Measurements from ENCODE around the gene IL22RA2. TPM values are rescaled to one million over a fixed set of nuclear protein-coding genes. Genes with fewer than 3 reads are reported as not detected.

Gene IL22RA2
- total and polyA plus RNA-seq, 2 experiments from 2014 or later = not detected

DNA sequence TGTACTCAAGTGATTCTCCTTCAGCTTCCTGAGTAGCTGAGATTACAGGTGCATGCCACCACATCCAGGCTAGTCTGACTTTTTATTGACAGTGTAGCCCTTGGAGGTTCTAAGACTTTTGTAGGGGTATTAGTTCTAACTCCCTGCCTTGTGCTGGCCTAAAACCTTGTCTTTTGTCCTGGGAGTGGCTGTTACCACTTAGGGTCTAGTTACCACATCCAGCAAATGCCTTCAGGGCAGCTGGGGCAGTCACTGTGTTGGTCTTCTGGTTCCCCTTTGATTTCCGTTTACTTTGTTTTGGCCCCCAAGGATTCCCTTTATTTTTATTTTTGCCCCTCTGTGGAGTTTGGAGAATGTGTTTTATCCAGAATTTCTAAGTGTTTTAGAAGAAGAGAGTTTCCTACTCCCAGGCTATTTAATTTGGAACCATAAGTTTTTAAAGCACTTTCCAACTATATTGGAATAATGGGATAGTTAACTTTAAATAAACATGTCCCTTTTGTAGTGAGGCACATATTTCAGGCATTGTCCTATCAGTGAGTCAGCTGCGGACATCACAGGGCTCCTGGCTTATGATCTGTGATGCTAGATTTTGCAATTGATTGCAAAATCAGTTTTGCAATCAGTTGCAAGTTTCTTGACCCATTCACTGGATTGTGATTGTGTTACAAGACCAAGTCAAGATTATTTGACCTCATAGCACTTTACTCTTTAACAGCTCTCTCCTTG, 25.0 kb downstream of the IL22RA2 start:
- Histone ChIP-seq H3K36me3 (no peaks in the 10 kb centered on the region), H3K27ac (no peak overlapping the region), H3K9me3 (ENCODE audit: low read depth) (no peaks in the 10 kb centered on the region), H3K4me1 (ENCODE audit: low read depth) (no peaks in the 10 kb centered on the region), H3K4me3 (no peak overlapping the region), H3K27me3 (no peaks in the 10 kb centered on the region)
- peak in 1 of 2 donors; percentile 57 for DNase-seq (ENCODE audit: low read depth in 1 of 2, low spot score in 1 of 2)
- TF ChIP-seq, protein P1, sequence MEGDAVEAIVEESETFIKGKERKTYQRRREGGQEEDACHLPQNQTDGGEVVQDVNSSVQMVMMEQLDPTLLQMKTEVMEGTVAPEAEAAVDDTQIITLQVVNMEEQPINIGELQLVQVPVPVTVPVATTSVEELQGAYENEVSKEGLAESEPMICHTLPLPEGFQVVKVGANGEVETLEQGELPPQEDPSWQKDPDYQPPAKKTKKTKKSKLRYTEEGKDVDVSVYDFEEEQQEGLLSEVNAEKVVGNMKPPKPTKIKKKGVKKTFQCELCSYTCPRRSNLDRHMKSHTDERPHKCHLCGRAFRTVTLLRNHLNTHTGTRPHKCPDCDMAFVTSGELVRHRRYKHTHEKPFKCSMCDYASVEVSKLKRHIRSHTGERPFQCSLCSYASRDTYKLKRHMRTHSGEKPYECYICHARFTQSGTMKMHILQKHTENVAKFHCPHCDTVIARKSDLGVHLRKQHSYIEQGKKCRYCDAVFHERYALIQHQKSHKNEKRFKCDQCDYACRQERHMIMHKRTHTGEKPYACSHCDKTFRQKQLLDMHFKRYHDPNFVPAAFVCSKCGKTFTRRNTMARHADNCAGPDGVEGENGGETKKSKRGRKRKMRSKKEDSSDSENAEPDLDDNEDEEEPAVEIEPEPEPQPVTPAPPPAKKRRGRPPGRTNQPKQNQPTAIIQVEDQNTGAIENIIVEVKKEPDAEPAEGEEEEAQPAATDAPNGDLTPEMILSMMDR (IDR thresholded peaks at IDR 0.05; ENCODE audit: low read depth, low read length) = no peak

- Histone ChIP-seq H3K27ac (no peak overlapping the region), H3K27me3 (no peaks in the 10 kb centered on the region), H3K4me1 (ENCODE audit: low read depth) (no peaks in the 10 kb centered on the region), H3K4me3 (no peak overlapping the region), H3K9me3 (ENCODE audit: low read depth) (no peaks in the 10 kb centered on the region), H3K36me3 (no peaks in the 10 kb centered on the region)
- DNase-seq (ENCODE audit: low read depth in 1 of 2, low spot score in 1 of 2) = no peak
- TF ChIP-seq, protein P1 (IDR thresholded peaks at IDR 0.05; ENCODE audit: low read depth, low read length) = no peak
Observed at GRCh38 chr6:137147195-137147594, 26.2 kb downstream of the IL22RA2 start.

DNA sequence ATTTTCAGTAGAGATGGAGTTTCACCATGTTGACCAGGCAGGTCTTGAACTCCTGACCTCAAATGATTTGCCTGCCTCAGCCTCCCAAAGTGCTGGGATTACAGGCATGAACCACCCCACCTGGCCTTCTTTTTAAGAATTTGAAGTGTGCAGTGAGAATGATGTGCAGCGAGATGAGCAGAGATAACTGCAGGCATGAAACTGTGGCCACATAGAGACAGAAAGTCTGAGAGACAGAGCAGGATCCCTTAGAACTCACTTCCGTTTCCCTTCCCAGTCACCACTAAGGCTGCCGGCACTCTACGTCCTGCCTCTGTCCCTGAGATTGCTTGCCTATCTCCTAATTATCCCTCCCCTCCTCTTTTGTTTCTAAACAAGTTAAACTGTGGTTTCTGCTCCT, 27.2 kb downstream of the IL22RA2 start:
- TF ChIP-seq, protein P1 (IDR thresholded peaks at IDR 0.05; ENCODE audit: low read depth, low read length) = no peak
- Histone ChIP-seq H3K27me3 (no peaks in the 10 kb centered on the region), H3K9me3 (ENCODE audit: low read depth) (no peaks in the 10 kb centered on the region), H3K4me3 (no peak overlapping the region), H3K27ac (no peak overlapping the region), H3K4me1 (ENCODE audit: low read depth) (no peaks in the 10 kb centered on the region), H3K36me3 (no peaks in the 10 kb centered on the region)
- no peak for DNase-seq (ENCODE audit: low read depth in 1 of 2, low spot score in 1 of 2)

DNA sequence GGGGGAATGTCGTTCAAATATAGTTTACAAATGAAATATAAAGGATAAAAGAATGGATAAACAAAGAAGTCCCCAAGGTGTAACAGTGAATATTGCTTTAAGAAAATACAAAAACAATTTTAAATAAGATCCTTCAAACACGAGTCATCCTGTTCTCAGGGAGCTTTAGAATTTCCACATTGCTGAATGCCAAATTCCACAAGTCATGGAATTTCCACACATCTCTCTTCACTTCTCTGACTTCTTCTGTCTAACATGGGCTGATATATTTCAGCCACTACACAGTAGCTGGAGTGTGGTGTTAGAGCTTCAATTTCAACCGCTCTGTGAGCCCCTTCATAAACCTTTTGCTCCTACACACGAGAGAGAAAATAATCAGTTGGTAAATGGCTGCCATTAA, 28.0 kb downstream of the IL22RA2 start:
- H3K36me3 ChIP-seq = no peaks in the 10 kb centered on the region
- DNase-seq (ENCODE audit: low read depth in 1 of 2, low spot score in 1 of 2) = peak in 1 of 2 donors; percentile 53
- no peak overlapping the region for H3K27ac ChIP-seq
- no peaks in the 10 kb centered on the region for H3K4me1 ChIP-seq (ENCODE audit: low read depth)
- TF ChIP-seq, protein P1 (IDR thresholded peaks at IDR 0.05; ENCODE audit: low read depth, low read length) = no peak
- no peak overlapping the region for H3K4me3 ChIP-seq
- no peaks in the 10 kb centered on the region for H3K9me3 ChIP-seq (ENCODE audit: low read depth)
- H3K27me3 ChIP-seq = no peaks in the 10 kb centered on the region

GRCh38 chr6:137136065-137136464, 37.4 kb downstream of the IL22RA2 start:
- no peaks in the 10 kb centered on the region for H3K27me3 ChIP-seq
- no peaks in the 10 kb centered on the region for H3K4me1 ChIP-seq (ENCODE audit: low read depth)
- H3K36me3 ChIP-seq = no peaks in the 10 kb centered on the region
- TF ChIP-seq, protein P1 (IDR thresholded peaks at IDR 0.05; ENCODE audit: low read depth, low read length) = peak; percentile 33
- H3K27ac ChIP-seq = no peak overlapping the region
- H3K4me3 ChIP-seq = no peak overlapping the region
- no peaks in the 10 kb centered on the region for H3K9me3 ChIP-seq (ENCODE audit: low read depth)
- DNase-seq (ENCODE audit: low read depth in 1 of 2, low spot score in 1 of 2) = peak in 1 of 2 donors; percentile 27

All from cardiac muscle cell (in vitro differentiated cells and primary cell).